Muscle layer of duodenum (tissue), 2 donors: ENCODE data around the gene TAF1B.

Source experiments
- H3K27ac ChIP-seq: one replicate; pipeline ENCODE4 v1.7.0; 2013; ENCODE audit warnings: mild to moderate bottlenecking, low read length
- H3K27me3 ChIP-seq: one replicate; pipeline ENCODE4 v1.7.0; 2013; ENCODE audit warnings: low read depth, mild to moderate bottlenecking, control low read depth, low read length
- H3K36me3 ChIP-seq, 2 donors: one replicate each; pipeline ENCODE4 v1.7.0; 2013; ENCODE audit warnings: low read length in 2 of 2, control low read depth in 1 of 2, mild to moderate bottlenecking in 1 of 2; ENCODE audit not compliant: insufficient read depth in 2 of 2, control insufficient read depth in 1 of 2
- H3K4me1 ChIP-seq, 2 donors: one replicate each; pipeline ENCODE4 v1.7.0; 2013; ENCODE audit warnings: low read length in 2 of 2, mild to moderate bottlenecking in 2 of 2, control low read depth in 1 of 2, moderate library complexity in 1 of 2; ENCODE audit not compliant: insufficient read depth in 2 of 2, control insufficient read depth in 1 of 2
- H3K4me3 ChIP-seq, 2 donors: one replicate each; pipeline ENCODE4 v1.7.0; 2013; ENCODE audit warnings: low read length in 2 of 2, low read depth in 1 of 2, mild to moderate bottlenecking in 1 of 2
- H3K9me3 ChIP-seq, 2 donors: one replicate each; pipeline ENCODE4 v1.7.0; 2013; ENCODE audit warnings: low read length in 2 of 2, control low read depth in 1 of 2, mild to moderate bottlenecking in 1 of 2; ENCODE audit not compliant: control insufficient read depth in 1 of 2
- donor health status: healthy.

TAF1B gene

DNA sequence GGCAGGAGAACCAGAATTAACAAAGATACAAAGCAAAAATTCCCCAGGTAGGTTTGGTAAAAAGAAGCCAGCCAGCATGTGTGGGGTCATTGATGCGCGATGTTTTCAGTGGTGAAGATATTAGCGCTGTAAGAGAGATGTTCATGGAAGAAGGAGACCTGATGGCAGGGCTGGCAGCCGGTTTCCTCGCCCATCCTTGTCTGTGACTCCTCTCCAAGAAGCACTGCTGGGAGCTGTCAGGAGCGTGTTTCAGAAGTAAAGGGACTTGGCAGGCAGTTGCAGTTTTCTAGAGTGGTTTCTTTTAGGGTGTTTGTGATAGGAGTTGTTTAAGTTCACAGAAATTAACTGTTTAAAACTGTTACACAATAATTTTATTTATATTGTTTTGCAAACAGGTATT, 24.6 kb downstream of the TAF1B start:
- H3K27me3 ChIP-seq: no peaks in the 10 kb centered on the region
- no peaks in the 10 kb centered on the region for H3K9me3 ChIP-seq
- peaks cover 3 to 11% of the 10 kb centered on the region in 2 donors for H3K36me3 ChIP-seq
- H3K27ac ChIP-seq: no peak overlapping the region
- H3K4me1 ChIP-seq: no peaks in the 10 kb centered on the region
- no peak overlapping the region for H3K4me3 ChIP-seq

DNA sequence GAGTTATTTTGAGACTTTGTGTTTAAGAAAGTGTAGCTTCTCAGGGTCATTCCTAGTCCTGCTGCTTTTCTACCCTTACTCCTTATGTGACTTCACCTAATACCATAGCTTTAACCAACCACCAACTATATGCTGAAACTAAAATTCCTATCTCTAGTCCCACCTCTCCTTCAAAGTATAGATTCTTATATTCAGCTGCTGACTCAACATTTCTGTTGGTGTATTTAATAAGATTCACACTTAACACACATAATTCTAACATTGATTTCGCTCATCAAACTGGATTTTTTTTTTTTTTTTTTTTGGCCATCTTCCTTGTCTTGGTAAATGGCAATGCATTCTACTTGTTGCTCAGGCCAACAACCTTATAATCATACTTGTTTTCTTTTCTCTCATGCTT, 30.1 kb downstream of the TAF1B start:
- H3K27me3 ChIP-seq: no peaks in the 10 kb centered on the region
- no peaks in the 10 kb centered on the region for H3K9me3 ChIP-seq
- no peaks in the 10 kb centered on the region for H3K4me1 ChIP-seq
- H3K4me3 ChIP-seq: no peak overlapping the region
- H3K27ac ChIP-seq: no peak overlapping the region
- peaks cover 7 to 43% of the 10 kb centered on the region in 2 donors for H3K36me3 ChIP-seq

DNA sequence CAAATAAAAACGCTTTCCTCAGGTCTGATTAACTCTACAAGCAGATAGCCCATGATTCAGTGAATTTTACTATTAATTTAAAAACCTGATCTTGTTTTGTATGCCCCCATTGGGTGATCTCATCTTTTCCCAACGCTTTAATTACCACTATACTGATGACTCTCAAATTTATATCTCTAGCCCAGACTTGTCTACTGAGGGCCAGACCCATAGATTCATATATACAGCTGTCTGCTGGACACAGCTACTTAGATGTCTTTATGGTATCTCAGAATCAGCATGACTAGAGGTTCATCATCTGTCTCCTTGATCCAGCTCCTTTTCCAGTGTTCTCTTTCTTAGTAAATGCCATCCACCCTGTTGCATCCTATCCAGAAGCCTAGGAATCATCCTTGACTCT, 33.8 kb downstream of the TAF1B start:
- no peaks in the 10 kb centered on the region for H3K9me3 ChIP-seq
- no peak overlapping the region for H3K4me3 ChIP-seq
- H3K27ac ChIP-seq: no peak overlapping the region
- H3K4me1 ChIP-seq: no peaks in the 10 kb centered on the region
- H3K36me3 ChIP-seq: peaks cover 4 to 44% of the 10 kb centered on the region in 2 donors
- H3K27me3 ChIP-seq: no peaks in the 10 kb centered on the region

DNA sequence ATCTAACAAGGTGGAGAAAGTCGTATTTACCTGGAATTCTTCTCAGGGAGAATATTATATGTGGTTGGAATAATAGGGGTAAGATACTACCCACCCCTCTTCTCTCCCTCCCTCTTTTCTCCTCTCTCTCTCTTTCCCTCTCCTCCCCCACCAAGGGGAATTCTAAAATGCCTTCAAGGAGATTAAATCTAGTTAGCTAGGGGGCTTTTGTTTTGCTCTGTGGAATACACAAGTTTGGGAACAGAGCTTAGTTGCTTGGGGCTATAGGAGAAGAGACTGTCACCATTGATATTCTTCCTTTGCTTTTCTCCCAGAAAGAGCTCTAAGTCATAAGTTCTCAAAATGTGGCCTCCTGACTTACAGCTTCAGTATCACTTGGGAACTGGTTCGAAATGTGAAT, 34.5 kb downstream of the TAF1B start:
- Histone ChIP-seq H3K9me3 (no peaks in the 10 kb centered on the region), H3K27ac (no peak overlapping the region), H3K4me1 (no peaks in the 10 kb centered on the region), H3K27me3 (no peaks in the 10 kb centered on the region), H3K36me3 (peaks cover 9 to 40% of the 10 kb centered on the region in 2 donors), H3K4me3 (no peak overlapping the region)

DNA sequence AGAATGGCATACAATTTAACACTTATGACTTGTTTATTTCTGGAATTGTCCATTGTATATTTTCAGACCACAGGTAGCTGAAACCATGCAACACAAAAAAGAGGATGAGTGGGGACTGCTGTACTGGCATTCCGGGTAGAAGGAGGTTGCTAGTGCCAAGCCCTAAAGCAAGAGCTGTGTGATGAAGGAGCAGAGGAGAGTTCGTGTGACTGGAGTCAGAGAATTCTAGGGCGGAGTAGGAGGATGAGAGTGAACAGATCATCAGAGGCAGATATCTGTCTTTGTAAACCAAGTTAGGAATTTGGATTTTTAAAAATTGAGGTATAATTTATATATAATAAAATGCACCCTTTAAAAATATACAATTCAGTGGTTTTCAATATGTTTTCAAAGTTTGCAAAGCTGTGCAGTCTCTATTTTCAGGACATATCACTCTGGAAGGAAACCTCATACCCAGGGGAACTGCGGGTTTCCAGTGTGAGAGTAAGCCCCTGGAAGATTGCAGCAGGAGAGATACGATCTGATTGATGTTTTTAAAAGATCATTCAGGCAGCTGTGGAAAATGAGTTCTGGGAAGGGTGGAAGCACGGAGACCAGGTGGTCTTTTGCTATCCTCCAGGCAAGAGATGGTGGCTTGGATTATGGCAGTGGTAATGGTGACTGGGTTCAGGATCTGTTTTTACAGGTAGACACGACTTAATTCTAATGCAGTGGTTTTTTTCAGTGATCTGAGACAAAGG, 36.4 kb downstream of the TAF1B start:
- no peak overlapping the region for H3K4me3 ChIP-seq
- H3K27ac ChIP-seq: no peak overlapping the region
- H3K36me3 ChIP-seq: peaks cover 9 to 38% of the 10 kb centered on the region in 2 donors
- no peaks in the 10 kb centered on the region for H3K9me3 ChIP-seq
- H3K4me1 ChIP-seq: no peaks in the 10 kb centered on the region
- no peaks in the 10 kb centered on the region for H3K27me3 ChIP-seq

DNA sequence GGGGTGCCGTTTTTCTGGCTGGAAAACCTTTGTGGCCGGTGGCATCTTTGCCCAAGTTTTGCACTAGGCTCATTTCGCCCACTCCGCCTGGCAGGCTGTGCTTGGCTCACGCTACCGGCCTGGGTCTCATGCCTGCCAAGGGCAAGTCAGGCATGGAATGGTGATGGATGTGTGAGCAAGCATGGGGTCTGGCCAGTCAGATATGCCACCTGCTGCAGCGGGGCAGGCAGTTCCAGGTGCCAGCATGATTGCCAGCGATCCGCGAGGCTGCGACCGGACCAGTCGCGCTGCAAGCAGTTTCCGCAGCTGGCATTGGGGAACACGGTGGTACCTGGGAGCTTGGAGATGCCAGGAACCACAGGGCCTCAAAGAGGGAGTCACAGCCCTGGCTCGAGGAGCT, 40.6 kb downstream of the TAF1B start:
- Histone ChIP-seq H3K4me3 (no peak overlapping the region), H3K9me3 (peaks cover 4 to 10% of the 10 kb centered on the region in 2 donors), H3K27me3 (no peaks in the 10 kb centered on the region), H3K4me1 (no peaks in the 10 kb centered on the region), H3K27ac (no peak overlapping the region), H3K36me3 (peaks cover 5 to 30% of the 10 kb centered on the region in 2 donors)

DNA sequence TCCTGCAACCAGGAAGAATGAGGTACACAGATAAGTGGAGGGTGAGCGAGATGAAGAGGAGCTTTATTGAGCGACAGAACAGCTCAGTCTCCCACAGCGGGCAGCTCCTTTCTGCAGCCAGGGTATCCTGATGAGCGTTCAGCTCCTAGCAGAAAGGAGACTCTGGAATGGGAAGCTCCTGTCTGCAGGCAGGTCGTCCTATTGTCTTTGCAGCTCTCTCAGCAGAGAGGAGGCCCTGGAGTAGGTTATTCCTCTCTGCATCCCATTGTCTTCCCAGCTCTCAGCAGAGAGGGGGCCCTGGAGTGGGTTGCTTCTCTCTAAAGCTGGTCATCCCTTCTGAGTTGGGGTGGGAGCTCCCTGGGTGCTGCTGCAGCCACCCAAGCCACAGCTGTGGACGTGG, 41.2 kb downstream of the TAF1B start:
- Histone ChIP-seq H3K27ac (no peak overlapping the region), H3K4me3 (no peak overlapping the region), H3K9me3 (peaks cover 4 to 10% of the 10 kb centered on the region in 2 donors), H3K27me3 (no peaks in the 10 kb centered on the region), H3K4me1 (no peaks in the 10 kb centered on the region), H3K36me3 (peaks cover 5 to 30% of the 10 kb centered on the region in 2 donors)

DNA sequence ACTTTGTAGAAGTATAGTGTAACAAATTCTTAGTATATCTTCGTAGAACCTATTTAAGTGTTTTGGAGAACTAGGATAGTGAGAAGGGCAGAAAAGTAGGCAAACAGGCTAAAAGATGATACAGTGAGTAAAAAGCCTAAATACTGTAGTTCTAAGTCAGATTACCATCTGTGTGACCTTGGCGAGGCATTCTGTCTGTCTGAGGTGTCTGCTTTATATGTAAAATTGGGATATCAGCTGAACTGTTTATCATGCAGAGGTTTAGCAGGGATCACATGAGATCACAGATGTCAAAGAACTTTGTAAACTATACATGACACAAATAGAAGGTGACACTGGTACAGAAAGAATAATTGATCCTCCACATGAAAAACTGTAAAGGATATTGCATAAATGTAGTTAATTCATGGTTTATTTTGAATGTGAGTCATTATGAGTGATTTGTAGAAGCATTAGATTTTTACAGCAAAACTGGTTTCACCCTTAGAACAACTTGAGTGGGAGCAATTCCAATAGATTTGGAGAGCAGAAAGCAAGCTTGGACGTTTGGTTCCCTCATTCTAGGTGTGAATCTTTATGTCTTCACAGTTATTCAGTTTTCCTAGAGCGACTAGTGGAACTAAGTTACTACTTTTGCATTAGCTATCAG, 41.9 kb downstream of the TAF1B start:
- H3K36me3 ChIP-seq: peaks cover 5 to 25% of the 10 kb centered on the region in 2 donors
- no peak overlapping the region for H3K27ac ChIP-seq
- no peaks in the 10 kb centered on the region for H3K27me3 ChIP-seq
- no peaks in the 10 kb centered on the region for H3K4me1 ChIP-seq
- H3K4me3 ChIP-seq: no peak overlapping the region
- H3K9me3 ChIP-seq: peaks cover 4 to 10% of the 10 kb centered on the region in 2 donors

DNA sequence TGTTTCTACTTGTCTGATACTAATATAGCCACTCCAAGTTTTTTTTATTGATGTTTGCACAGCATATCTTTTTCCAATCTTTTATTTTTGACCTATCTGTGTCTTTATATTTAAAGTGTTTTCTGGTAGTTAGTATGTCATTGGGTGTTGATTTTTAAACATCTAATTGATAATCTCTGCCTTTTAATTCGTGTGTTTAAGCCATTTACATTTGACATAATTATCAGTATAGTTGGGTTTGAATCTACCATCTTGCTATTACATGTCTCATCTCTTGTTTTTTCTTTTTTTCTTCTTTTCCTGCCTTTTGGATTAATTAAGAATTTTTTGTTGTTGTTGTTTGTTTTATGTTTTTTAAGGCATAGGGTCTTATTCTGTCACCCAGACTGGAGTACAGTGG, 44.2 kb downstream of the TAF1B start:
- Histone ChIP-seq H3K36me3 (peaks cover 7 to 25% of the 10 kb centered on the region in 2 donors), H3K4me1 (no peaks in the 10 kb centered on the region), H3K27ac (no peak overlapping the region), H3K9me3 (peaks cover 4 to 10% of the 10 kb centered on the region in 2 donors), H3K27me3 (no peaks in the 10 kb centered on the region), H3K4me3 (no peak overlapping the region)

DNA sequence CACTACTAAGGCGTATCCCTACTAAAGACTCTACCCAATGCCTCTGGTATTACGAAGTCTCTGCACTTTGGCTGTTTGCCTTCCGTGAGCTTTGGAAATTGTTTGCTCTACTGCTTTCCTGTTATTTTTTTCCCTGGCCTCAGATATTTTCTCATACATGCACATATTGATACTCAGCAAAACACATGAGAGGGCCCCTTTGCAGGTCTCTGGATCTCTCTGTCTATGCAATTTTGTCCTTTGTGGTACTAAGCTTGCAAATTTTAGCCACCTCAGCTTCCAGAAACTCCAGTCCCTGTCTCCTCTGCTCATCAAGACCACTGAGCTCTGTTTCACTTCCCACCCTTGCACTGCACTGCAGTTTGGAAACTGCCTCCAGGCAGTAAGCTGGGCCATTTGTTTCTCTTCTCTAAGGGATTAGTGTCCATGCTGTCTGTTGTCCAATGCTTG, 46.6 kb downstream of the TAF1B start:
- H3K36me3 ChIP-seq: peaks cover 5 to 15% of the 10 kb centered on the region in 2 donors
- H3K27ac ChIP-seq: no peak overlapping the region
- H3K27me3 ChIP-seq: no peaks in the 10 kb centered on the region
- H3K4me1 ChIP-seq: no peaks in the 10 kb centered on the region
- H3K4me3 ChIP-seq: no peak overlapping the region
- H3K9me3 ChIP-seq: peaks cover 4 to 10% of the 10 kb centered on the region in 2 donors

DNA sequence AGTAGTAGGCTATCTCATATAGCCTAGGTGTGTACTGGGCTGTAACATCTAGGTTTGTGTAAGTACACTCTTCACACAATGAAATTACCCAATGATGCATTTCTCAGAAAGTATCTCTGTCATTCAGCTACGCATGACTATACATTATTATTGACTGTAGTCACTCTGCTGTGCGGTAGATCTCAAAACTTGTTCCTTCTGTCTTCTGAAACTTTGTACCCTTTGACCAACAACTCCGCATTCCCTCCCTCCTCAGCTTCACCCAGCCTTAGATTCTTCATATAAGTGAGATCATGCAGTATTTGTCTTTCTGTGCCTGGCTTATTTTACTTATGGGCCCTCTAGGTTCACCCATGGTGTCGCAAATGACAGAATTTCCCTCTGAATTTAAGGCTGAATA, 49.0 kb downstream of the TAF1B start:
- no peaks in the 10 kb centered on the region for H3K4me1 ChIP-seq

More for the DNA sequence above, 49.0 kb downstream of the TAF1B start:
- H3K27ac ChIP-seq: no peak overlapping the region
- no peaks in the 10 kb centered on the region for H3K27me3 ChIP-seq
- peaks cover 5 to 6% of the 10 kb centered on the region in 2 donors for H3K36me3 ChIP-seq
- no peak overlapping the region for H3K4me3 ChIP-seq
- H3K9me3 ChIP-seq: peaks cover 4 to 5% of the 10 kb centered on the region in 2 donors
